HG03354 (cell line): ENCODE data around the gene KLK11.
"Not testable (repeated sequence)": the region's sequence is repeated elsewhere in the genome, so short reads cannot be mapped to it uniquely, and the experiment has no call there.

Experiments used
- ATAC-seq: cut with Tn5 transposase; IDR thresholded peaks from one replicate; pipeline ENCODE4 v1.9.1; 2021; ENCODE audit warnings: mild to moderate bottlenecking; ENCODE audit not compliant: unreplicated experiment, poor library complexity, severe bottlenecking

KLK11 gene

GRCh38 chr19:51009061-51009891 lies 17.1 kb downstream of the KLK11 start:
- no peak for ATAC-seq

- ATAC-seq = no peak
Measured at GRCh38 chr19:51007488-51007887, 18.9 kb downstream of the KLK11 start.

GRCh38 chr19:51006406-51006805 lies 20.0 kb downstream of the KLK11 start:
- no peak for ATAC-seq

- no peak for ATAC-seq
Measured at GRCh38 chr19:51005248-51005647, 21.2 kb downstream of the KLK11 start.

GRCh38 chr19:51003316-51003715 lies 23.1 kb downstream of the KLK11 start:
- no peak for ATAC-seq

- ATAC-seq = no peak
Measured at GRCh38 chr19:51002542-51003311, 23.7 kb downstream of the KLK11 start.

GRCh38 chr19:51002089-51002532 lies 24.3 kb downstream of the KLK11 start:
- no peak for ATAC-seq

- ATAC-seq = no peak
Measured at GRCh38 chr19:51001515-51001914, 24.9 kb downstream of the KLK11 start, which contains the start of gene KLK8. Gene KLK8, minus strand, starts transcription at chr19:51001604. Its CDS starts 437 bp downstream, at chr19:51001167.

GRCh38 chr19:51000981-51001380 lies 25.4 kb downstream of the KLK11 start:
- ATAC-seq = no peak

GRCh38 chr19:51000426-51000825 lies 26.0 kb downstream of the KLK11 start:
- no peak for ATAC-seq

GRCh38 chr19:50998686-50999085 lies 27.7 kb downstream of the KLK11 start:
- ATAC-seq = no peak

GRCh38 chr19:50998061-50998460 lies 28.4 kb downstream of the KLK11 start:
- ATAC-seq = no peak

- no peak for ATAC-seq
Measured at GRCh38 chr19:50994129-50994528, 32.3 kb downstream of the KLK11 start.

- ATAC-seq = no peak
Measured at GRCh38 chr19:50992666-50993035, 33.8 kb downstream of the KLK11 start.

GRCh38 chr19:50984416-50984815 lies 42.0 kb downstream of the KLK11 start:
- not testable (repeated sequence) for ATAC-seq

- ATAC-seq = no peak
Measured at GRCh38 chr19:50983625-50984292, 42.7 kb downstream of the KLK11 start, which contains the start of gene KLK7. Gene KLK7, minus strand, starts transcription at chr19:50983917. Its CDS starts 1,518 bp downstream, at chr19:50982399.

- no peak for ATAC-seq
Measured at GRCh38 chr19:50982186-50982585, 44.2 kb downstream of the KLK11 start.

- no peak for ATAC-seq
Measured at GRCh38 chr19:50981587-50982146, 44.7 kb downstream of the KLK11 start.

- no peak for ATAC-seq
Measured at GRCh38 chr19:50980208-50980607, 46.2 kb downstream of the KLK11 start.

GRCh38 chr19:50979758-50980157 lies 46.7 kb downstream of the KLK11 start:
- no peak for ATAC-seq
